GM19467 (cell line): Measurements from ENCODE around the gene XAB2.
"Not testable (repeated sequence)": the region's sequence is repeated elsewhere in the genome, so short reads cannot be mapped to it uniquely, and the experiment has no call there.

ENCODE experiments used
- ATAC-seq: cut with Tn5 transposase; IDR thresholded peaks from one replicate; pipeline ENCODE4 v1.9.1; 2021; ENCODE audit warnings: mild to moderate bottlenecking, moderate library complexity; ENCODE audit not compliant: unreplicated experiment

XAB2 gene

DNA sequence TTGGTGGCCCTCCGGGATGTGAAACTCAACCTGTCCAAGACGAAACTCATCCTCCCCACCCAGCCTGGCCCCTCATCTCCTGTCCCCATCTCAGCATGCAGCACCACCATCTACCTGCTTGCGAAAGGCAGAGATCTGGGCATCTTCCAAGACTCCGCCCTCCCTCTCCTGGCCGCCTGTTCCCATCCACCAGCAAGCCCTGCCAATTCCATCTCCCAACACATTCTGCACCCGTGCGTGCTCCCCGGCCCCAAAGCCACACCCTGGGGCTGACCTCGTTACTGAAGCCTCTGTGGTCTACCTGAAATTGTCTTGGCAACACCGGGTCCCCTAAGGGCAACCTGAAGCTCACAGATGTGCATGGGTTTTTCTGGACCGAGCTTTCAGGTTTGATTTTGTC lies 46.9 kb downstream of the XAB2 start:
- ATAC-seq, result no peak

DNA sequence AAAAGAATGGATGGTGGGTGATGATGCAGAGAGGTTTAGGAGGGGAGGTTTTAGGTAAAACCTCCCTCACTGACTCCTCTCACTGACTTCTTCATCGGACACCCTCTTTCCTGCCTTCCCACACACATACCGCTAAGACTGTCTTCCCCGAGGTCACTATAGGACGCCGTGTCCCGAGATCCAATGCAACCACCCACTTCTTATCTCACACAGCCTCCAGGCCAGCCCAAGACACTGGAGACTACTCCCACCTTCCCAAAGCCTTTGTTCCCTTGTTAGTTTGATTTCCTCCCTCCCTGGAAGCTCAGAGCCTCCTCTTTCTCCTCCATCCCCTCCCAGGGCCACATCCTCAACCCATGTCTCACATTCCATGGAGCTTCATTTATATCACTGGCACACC lies 50.2 kb downstream of the XAB2 start:
- ATAC-seq, result no peak

DNA sequence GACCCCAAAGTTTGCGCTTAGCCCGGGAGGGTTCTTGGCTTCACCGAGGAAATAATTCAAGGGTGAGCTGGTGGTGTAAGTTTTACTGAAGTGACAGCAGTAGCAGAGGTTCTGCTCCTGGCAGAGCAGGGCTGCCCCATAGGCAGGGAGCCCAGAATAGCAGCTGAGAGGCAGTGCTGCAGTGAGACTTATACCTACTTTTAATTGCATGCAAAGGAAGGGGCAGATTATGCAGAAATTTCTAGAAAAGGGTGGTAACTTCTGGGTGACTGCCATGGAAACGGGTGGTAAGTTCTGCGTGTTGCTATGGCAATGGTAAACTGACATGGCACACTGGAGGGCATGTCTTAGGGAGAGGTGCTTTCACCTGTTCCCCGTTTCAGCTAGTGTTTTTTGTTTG lies 51.2 kb downstream of the XAB2 start:
- ATAC-seq, result no peak

DNA sequence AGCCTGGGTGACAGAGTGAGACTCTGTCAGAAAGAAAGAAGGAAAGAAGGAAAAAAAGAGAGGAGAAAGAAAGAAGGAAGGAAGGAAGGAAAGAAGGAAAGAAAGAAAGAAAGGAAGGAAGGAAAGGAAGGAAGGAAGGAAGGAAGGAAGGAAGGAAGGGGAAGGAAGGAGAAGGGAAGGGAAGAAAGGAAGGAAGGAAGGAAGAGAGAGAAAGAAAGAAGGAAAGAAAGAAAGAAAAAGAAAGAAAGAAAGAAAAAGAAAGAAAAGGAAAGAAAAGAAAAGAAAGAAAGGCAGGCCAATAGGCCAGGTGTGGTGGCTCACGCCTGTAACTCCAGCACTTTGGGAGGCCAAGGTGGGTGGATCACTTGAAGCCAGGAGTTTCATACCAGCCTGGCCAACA lies 51.9 kb downstream of the XAB2 start:
- not testable (repeated sequence) for ATAC-seq

DNA sequence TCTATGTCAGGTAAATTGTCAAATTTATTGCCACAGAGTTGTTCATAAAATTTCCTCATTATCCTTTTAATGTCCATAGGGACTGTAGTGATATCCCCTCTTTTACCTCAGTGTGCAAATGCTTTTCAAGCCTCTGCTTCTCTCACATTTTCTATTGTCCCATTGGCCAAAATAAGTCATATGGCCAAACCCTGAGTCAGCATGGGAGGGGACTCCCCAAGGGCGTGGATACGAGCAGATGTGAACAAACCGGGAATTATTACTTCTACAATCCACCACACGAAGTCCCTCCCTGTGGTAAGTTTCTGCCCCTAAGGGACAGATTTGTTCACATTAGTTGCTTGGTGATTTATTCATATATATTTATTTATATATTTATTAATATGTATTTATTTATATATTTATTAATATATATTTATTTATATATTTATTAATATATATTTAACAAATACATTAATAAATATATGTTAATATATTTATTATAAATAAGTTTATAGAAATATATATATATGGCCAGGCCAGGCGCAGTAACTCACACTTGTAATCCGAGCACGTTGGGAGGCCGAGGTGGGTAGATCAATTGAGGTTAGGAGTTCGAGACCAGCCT lies 53.8 kb downstream of the XAB2 start:
- ATAC-seq, result no peak

DNA sequence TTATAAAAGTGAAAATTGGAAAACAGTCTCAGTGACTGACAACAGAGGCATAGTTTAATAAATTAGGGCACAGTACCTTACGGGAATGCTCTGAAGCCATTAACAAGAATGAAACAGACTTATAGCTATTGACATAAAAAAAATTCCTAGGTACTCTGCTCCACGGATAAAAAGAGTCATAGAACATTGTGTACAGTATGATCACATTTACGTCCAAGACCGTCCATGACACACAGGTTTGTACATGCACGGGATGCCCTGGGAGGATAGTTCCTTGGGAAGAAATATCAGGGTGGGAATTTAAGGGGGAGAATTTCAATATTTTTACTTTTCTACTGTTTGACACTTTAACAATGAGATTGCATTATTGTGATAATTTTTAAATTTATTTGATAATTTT lies 58.6 kb downstream of the XAB2 start:
- ATAC-seq, result no peak
